Kidney capillary endothelial cell (primary cell): ENCODE data around the gene GRHL3.

Experiments
- DNase-seq: peaks from one replicate; pipeline ENCODE4 v3.0.0-alpha.2; 2018; ENCODE audit warnings: low spot score

GRHL3 gene

DNA sequence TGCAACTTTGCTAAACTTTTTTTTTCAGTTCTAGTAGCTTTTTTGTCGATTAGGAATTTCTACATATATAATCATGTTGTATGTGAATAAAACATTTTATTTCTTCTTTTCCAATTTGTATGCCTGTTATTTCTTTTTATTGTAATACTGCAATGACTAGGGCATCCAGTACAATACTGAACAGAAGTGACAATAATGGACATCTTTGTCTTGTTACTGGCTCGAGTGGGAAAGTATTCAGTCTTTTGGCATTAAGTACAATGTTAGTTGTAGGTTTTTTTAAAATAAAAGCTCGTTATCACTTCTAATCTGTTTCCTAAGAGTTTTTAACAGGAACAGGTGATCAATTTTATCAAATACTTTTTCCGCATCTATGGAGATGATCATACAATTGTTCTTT, 84.6 kb downstream of the GRHL3 start:
- DNase-seq, result no peak
